Spleen (tissue), 11 donors: ENCODE measurements around the gene SCYL1. TPM values are rescaled to one million over a fixed set of nuclear protein-coding genes. Genes with fewer than 3 reads are reported as not detected.
A peak's percentile ranks its signal among the peaks of the same experiment; 100 is the strongest.

ENCODE experiments used
- DNase-seq: peaks from one replicate; pipeline ENCODE4 v3.0.0-alpha.2; 2020
- H3K27ac ChIP-seq, 8 donors: fragments of 200-600 bp; sonication (generic) in 7 of 8; 1 replicate in 4 of 8; 2 replicates in 4 of 8; pipeline versions ENCODE4 v1.5.0 to v1.8.0; 2016 to 2021; ENCODE audit warnings: inconsistent platforms in 4 of 8, mild to moderate bottlenecking in 4 of 8, moderate library complexity in 1 of 8
- H3K27me3 ChIP-seq, 7 donors: fragments of 200-600 bp; sonication (generic) in 6 of 7; replicated peaks in 1 of 7; 1 replicate in 4 of 7; 2 replicates in 3 of 7; pipeline versions ENCODE4 v1.5.0 to v1.8.0; 2016 to 2021; ENCODE audit warnings: inconsistent platforms in 3 of 7, mild to moderate bottlenecking in 1 of 7
- H3K36me3 ChIP-seq, 6 donors: fragments of 200-600 bp; sonication (generic) in 5 of 6; 1 replicate in 4 of 6; 2 replicates in 2 of 6; pipeline versions ENCODE4 v1.5.0 to v1.8.0; 2016 to 2021; ENCODE audit warnings: inconsistent platforms in 2 of 6
- H3K4me1 ChIP-seq, 6 donors: fragments of 200-600 bp; sonication (generic) in 5 of 6; 1 replicate in 3 of 6; 2 replicates in 3 of 6; pipeline versions ENCODE4 v1.5.0 to v1.8.0; 2016 to 2021; ENCODE audit warnings: inconsistent platforms in 3 of 6
- H3K4me3 ChIP-seq, 8 donors: fragments of 200-600 bp; sonication (generic) in 7 of 8; 1 replicate in 4 of 8; 2 replicates in 4 of 8; pipeline versions ENCODE4 v1.5.0 to v1.8.0; 2016 to 2021; ENCODE audit warnings: inconsistent platforms in 4 of 8, mild to moderate bottlenecking in 4 of 8, moderate library complexity in 2 of 8
- H3K9me3 ChIP-seq, 8 donors: fragments of 200-600 bp; sonication (generic) in 7 of 8; 1 replicate in 4 of 8; 2 replicates in 4 of 8; pipeline versions ENCODE4 v1.5.0 to v1.8.0; 2016 to 2021; ENCODE audit warnings: inconsistent platforms in 4 of 8
- CTCF ChIP-seq, 11 experiments: fragments of 200-600 bp in 7 of 11; fragments of 450-650 bp in 4 of 11; sonication (generic) in 4 of 11; IDR thresholded peaks in 8 of 11; conservative IDR thresholded peaks in 3 of 11; 1 replicate in 7 of 11; 2 replicates in 4 of 11; pipeline versions ENCODE4 v1.4.0 to v1.8.0; 2016 to 2021; ENCODE audit warnings: antibody characterized with exemption in 11 of 11, inconsistent platforms in 4 of 11, mild to moderate bottlenecking in 1 of 11
- POLR2A ChIP-seq, 3 donors: fragments of 450-650 bp; IDR thresholded peaks; one replicate each; pipeline ENCODE4 v1.5.1; 2017; ENCODE audit warnings: antibody characterized with exemption in 3 of 3, mild to moderate bottlenecking in 1 of 3
- POLR2AphosphoS5 ChIP-seq, 3 donors: sonication (generic); formaldehyde crosslinking; IDR thresholded peaks; one replicate each; pipeline ENCODE4 v1.5.1; 2017; ENCODE audit warnings: antibody characterized with exemption in 3 of 3
- WGBS, 5 donors: extraction: QIAGEN DNeasy Blood & Tissue Kit in 3 of 5; methylation state at CpG; one replicate each; pipeline versions ENCODE4 v1.1.5 to v1.1.7; 2013 to 2018; 5-methylcytosine and 5-hydroxymethylcytosine counted together
- intact Hi-C: fragments of 100-400 bp; cut with DNase I; formaldehyde crosslinking; loops from one replicate; pipeline ENCODE4 v1.15.0; 2023; ENCODE audit warnings: low total_unique reads
- polyA plus RNA-seq, 3 donors: library from polyadenylated mRNA; stranded (reverse); fragments of 200-250 nt; gene quantifications; one replicate each; pipeline ENCODE4 v1.2.1, GENCODE V29; 2013
- total RNA-seq, 7 donors: library from RNA; depleted of rRNA in 3 of 7; stranded (reverse); fragments of >200 nt in 3 of 7; fragmentation: NEBNext Ultra II Directional in 4 of 7; extraction: Animal tissue kit (Norgen Biotek cat#: 25700) in 4 of 7; gene quantifications; one replicate each; pipeline versions ENCODE4 v1.1.0 to v1.2.1, GENCODE V29; 2016 to 2021
- donor health status: healthy with polysubstance abuse.
- donor health status: DM: no; HTN: no; CAD: no; lungs with moderate emphysema.
- donor health status: DM: no; HTN: no; CAD: no.
- donor health status: Bipolar disorder and iron deficiency.
- donor health status: healthy.
- donor health status: DM: no; HTN: no; CAD: no.
- donor health status: DM: yes; HTN: yes; CAD: no.

Gene SCYL1
- total and polyA plus RNA-seq, 10 donors = 52.4 to 125 (median 74.8) TPM

- H3K4me1 ChIP-seq = peaks cover 15 to 70% (median 63%) of the 10 kb centered on the region in 6 donors
- H3K27me3 ChIP-seq = no peaks in the 10 kb centered on the region
- H3K27ac ChIP-seq = peak overlapping the region in 3 of 8 donors; percentile 11 to 27 (median 13)
- H3K36me3 ChIP-seq = peaks cover 0 to 25% (median 13%) of the 10 kb centered on the region in 6 donors
- no peaks in the 10 kb centered on the region for H3K9me3 ChIP-seq
- 87 to 100% (median 93%) methylated on average over 3 of the region's 3 CpGs for WGBS, 5 donors
- intact Hi-C loops = loop anchor here (5.0 kb wide), 1 partner anchor 44 kb away; no protein-coding TSS in a partner anchor
- TF ChIP-seq POLR2A (IDR thresholded peaks at IDR 0.05) (no peak), CTCF (IDR thresholded peaks at IDR 0.05 in 8 of 11, conservative IDR thresholded peaks at IDR 0.05 in 3 of 11) (no peak), POLR2AphosphoS5 (IDR thresholded peaks at IDR 0.05) (no peak)
- no peak for DNase-seq
- no peak overlapping the region for H3K4me3 ChIP-seq
These were observed 18.0 kb downstream of the SCYL1 start for GRCh38 chr11:65542738-65543390.

GRCh38 chr11:65545853-65546216 is 21.0 kb downstream of the SCYL1 start:
- WGBS, 5 donors = 44 to 59% (median 51%) methylated on average over 4 of the region's 4 CpGs
- H3K27ac ChIP-seq = peak overlapping the region; percentile 59 to 89 (median 80)
- DNase-seq = peak; percentile 77
- TF ChIP-seq POLR2AphosphoS5 (IDR thresholded peaks at IDR 0.05) (no peak), POLR2A (IDR thresholded peaks at IDR 0.05) (no peak), CTCF (IDR thresholded peaks at IDR 0.05 in 8 of 11, conservative IDR thresholded peaks at IDR 0.05 in 3 of 11) (no peak)
- intact Hi-C loops = no loop called here
- H3K27me3 ChIP-seq = no peaks in the 10 kb centered on the region
- H3K36me3 ChIP-seq = peaks cover 0 to 7% (median 0%) of the 10 kb centered on the region in 6 donors
- H3K9me3 ChIP-seq = no peaks in the 10 kb centered on the region
- H3K4me3 ChIP-seq = peak overlapping the region in 5 of 8 donors; percentile 34 to 66 (median 43)
- peaks cover 10 to 58% (median 48%) of the 10 kb centered on the region in 6 donors for H3K4me1 ChIP-seq

GRCh38 chr11:65546217-65546958 is 21.5 kb downstream of the SCYL1 start:
- TF ChIP-seq POLR2AphosphoS5 (IDR thresholded peaks at IDR 0.05) (peak; percentile 82 to 91 (median 86)), POLR2A (IDR thresholded peaks at IDR 0.05) (no peak), CTCF (IDR thresholded peaks at IDR 0.05 in 8 of 11, conservative IDR thresholded peaks at IDR 0.05 in 3 of 11) (peak in 2 of 11 experiments; percentile 15 to 42)
- WGBS, 5 donors = 14 to 40% (median 25%) methylated on average over 29 to 64 of the region's 64 CpGs
- H3K4me1 ChIP-seq = peaks cover 11 to 58% (median 46%) of the 10 kb centered on the region in 6 donors
- peak overlapping the region in 7 of 8 donors; percentile 25 to 66 (median 36) for H3K4me3 ChIP-seq
- no peaks in the 10 kb centered on the region for H3K9me3 ChIP-seq
- peak; percentile 99 for DNase-seq
- peaks cover 0 to 7% (median 0%) of the 10 kb centered on the region in 6 donors for H3K36me3 ChIP-seq
- H3K27ac ChIP-seq = peak overlapping the region; percentile 59 to 89 (median 80)
- H3K27me3 ChIP-seq = no peaks in the 10 kb centered on the region
- intact Hi-C loops = no loop called here
